HG03159 (cell line): Measurements from ENCODE around the gene PPP1R1B.

Experiments used
- ATAC-seq: cut with Tn5 transposase; IDR thresholded peaks from one replicate; pipeline ENCODE4 v1.9.1; 2021; ENCODE audit warnings: mild to moderate bottlenecking, moderate library complexity; ENCODE audit not compliant: unreplicated experiment

Gene PPP1R1B

GRCh38 chr17:39614545-39615157 is 12.1 kb upstream of the PPP1R1B start:
- no peak for ATAC-seq

- ATAC-seq, result no peak
Measured at GRCh38 chr17:39615434-39615833, 11.3 kb upstream of the PPP1R1B start.

DNA sequence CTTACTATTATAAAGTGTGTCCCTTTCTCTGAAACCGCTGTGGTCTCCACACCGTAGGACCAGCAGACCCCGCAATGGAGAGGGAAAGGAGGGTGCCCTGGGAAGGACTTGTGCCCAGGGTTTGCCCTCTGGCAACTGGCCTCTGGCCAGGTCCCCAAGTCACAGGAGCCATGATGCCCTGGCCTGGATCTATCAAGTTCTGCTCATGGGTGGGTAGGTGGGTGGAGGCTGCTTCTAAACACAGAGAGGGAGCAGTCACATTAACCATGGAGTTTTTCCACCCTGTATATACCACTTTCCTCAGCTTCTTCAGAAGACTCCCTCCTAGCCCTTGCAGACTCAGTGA is 9.7 kb upstream of the PPP1R1B start:
- ATAC-seq, result no peak

DNA sequence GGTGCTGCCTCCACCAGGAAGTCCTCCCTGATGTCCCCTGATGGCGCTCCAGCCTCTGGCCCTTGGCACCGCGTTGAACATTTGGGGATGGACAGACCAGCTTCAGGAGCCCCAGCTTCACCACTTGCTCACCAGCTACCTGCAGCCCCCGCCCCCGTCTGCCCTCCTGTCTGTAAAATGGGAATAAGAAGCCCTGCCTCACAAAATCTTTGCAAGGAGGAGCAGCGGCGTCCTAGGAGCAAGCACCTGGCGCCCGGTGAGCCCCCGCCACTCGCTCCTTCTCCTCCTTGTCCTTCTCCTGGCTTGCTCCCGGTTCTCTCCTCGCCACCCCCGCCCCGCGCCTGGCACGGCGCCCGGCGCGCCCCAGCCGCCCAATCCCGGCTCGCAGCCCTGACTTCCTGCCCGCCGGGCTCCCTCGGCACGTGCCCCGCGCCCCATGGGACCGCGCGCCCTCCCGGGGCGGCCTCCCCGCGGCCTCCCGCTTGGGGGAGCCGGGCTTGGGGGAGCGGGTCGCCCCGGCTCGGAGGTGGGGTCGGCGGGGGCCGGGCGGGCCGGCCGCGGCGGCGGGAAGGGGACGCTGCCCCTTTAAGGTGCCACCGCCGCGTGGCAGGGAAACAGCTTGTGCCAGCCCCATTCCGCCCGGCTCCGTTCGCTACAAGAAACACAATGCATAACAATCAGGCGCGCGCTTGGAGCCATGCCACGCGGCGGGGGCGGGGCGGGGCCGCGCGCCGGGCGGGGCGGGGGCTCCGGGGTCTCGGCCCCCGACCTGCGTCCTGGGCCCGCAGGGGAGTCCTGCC is 9.1 kb upstream of the PPP1R1B start:
- no peak for ATAC-seq

- no peak for ATAC-seq
Measured at GRCh38 chr17:39618246-39618913, 8.4 kb upstream of the PPP1R1B start.

- no peak for ATAC-seq
Measured at GRCh38 chr17:39618956-39619785, 7.6 kb upstream of the PPP1R1B start.

- ATAC-seq, result no peak
Measured at GRCh38 chr17:39619786-39620101, 7.0 kb upstream of the PPP1R1B start.

DNA sequence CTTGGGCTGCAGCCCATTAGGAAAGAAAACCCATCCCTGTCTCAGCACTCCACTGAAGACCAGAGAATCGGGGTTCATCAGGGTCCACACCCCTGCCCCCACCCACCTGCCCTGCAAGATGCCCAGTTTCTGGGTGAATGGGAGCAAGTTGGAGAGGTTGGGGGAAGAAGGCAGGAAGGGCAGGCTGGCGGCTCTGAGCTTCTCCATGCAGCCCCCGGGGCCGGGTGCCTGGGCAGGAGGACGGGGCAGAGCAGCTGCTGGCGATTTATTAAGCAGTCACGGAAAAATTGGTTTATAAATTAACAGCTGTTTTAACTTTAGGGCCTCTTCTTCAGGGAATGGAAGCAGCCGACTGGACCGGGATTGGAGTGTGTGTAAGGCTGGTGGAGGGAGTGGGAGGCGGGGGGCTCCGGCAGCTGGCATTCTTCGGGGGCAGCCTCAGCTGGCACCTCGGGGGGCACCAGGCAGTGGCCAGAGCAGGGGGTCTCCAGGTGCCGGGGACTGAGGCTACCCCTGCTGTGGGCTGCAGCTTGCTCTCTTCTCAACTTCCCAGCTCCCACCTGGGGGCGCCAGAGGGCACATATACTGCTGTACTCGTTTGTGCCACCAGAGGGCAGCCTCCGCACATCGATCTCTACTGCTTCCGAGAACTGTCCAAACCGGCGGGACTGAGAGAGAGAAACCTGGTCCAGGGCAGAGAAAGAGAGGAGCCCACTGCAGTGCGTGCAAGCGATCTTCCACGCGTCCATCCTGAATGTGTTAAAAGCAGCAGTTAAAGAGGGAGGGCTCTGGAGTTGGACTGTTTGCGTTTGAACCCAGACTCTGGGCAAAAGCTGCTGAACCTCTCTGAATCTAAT is 5.0 kb upstream of the PPP1R1B start:
- no peak for ATAC-seq

DNA sequence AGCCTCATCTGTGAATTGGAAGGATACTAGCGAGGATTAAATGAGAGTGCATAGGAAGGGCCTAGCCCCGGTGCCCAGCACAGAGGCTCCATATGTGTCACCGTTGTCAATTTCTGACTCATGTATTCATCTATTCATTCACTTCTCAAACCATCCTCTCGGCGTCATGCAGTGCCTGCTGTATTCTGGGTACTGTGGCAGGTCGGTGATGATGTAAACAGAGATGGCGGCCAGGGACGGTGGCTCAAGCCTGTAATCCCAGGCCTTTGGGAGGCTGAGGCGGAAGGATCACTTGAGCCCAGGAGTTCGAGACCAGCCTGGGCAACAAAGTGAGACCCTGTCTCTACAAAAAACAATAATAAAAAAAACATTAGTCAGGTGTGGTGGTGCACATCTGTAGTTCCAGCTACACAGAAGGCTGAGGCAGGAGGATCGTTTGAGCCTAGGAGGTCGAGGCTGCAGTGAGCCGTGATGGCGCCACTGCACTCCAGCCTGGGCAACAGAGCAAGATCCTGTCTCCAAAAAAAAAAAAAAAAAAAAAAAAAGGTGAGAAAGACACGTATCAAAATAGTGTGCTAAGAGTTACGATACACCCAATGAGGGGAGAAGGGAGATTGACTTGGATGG is 4.3 kb upstream of the PPP1R1B start:
- ATAC-seq, result no peak

- no peak for ATAC-seq
Measured at GRCh38 chr17:39623356-39623950, 3.3 kb upstream of the PPP1R1B start.

DNA sequence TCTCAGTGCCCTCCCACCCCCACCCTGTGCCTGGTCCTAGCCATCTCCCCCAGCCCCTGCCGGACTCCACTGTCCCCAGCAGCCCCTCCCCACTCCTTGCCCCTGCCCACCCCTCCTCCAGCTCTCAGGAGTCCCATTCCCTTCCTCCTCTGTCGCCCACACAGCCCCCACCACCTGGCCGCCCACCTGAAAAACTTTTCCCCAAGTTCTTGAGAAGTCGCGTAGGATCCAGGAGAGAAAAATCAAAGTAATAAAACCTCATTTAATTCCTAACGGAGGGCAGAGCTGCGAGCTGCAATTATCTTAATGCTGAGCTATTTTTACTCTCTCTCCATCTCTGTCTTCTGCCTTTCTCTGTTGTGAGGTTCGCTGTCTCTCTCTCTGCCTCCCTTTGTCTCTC is 2.4 kb upstream of the PPP1R1B start:
- no peak for ATAC-seq

DNA sequence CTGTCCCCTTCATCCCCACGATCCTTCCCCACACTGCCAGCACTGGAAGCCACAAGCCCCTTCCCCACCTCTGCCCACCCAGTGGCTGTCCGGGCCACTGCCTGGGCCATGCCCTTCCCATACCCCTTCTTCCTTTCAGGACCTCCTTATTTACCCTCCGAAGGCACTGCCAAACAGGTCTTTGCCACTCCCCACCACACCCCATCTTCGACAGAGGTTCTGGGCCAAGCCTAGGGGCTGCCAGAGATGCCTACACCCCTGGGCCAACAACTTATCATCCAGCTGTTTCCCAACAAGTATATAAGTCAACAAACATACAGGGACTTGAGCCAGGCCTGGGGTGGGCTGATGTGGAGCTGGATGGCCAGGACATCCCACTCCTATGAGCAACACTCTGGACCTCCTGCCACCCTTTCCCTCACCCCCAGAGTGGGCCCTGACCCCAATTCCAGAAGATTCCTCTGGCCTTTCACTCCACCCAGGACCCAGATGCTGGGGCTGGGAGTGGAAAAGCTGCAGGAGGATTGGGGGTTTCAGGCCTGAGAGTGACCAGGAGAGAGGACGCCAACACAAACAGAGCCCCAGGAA is 1.5 kb upstream of the PPP1R1B start:
- no peak for ATAC-seq

DNA sequence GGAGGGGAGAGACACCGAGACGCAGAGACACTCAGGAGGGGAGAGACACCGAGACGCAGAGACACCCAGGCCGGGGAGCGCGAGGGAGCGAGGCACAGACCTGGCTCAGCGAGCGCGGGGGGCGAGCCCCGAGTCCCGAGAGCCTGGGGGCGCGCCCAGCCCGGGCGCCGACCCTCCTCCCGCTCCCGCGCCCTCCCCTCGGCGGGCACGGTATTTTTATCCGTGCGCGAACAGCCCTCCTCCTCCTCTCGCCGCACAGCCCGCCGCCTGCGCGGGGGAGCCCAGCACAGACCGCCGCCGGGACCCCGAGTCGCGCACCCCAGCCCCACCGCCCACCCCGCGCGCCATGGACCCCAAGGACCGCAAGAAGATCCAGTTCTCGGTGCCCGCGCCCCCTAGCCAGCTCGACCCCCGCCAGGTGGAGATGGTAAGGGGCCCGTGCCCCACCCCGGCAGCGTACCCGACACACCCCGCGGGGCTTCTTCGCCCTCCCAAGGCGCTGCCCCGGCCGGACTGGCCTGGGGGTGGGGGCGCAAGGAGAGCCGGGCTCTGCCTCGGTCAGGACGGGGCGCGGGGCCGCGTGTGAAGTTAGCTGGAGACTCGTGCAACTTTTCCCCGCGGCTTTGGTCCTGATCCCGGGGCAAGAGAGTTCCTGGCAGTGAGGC is 427 bp downstream of the PPP1R1B start:
- ATAC-seq, result no peak

- ATAC-seq, result no peak
Measured at GRCh38 chr17:39627712-39628516, 1.2 kb downstream of the PPP1R1B start.

- no peak for ATAC-seq
Measured at GRCh38 chr17:39628655-39629493, 2.1 kb downstream of the PPP1R1B start.

- no peak for ATAC-seq
Measured at GRCh38 chr17:39629494-39629880, 2.7 kb downstream of the PPP1R1B start.

DNA sequence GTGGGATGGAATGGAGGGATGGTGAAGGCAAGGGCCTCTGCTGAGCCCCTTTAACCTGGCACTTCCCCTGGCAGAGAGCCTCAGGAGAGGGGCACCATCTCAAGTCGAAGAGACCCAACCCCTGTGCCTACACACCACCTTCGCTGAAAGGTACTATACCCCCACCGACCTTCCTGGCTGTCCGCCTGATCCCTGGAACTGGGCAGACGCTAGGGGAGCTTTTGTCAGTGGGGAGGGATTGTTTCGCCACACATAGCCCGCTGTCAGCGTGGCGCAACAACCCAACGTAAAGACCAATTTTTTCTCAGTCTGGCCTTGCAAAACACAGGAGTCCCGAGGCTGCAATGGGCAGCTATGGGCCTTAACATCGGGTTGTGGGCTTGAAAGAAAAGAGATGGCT is 3.1 kb downstream of the PPP1R1B start:
- ATAC-seq, result no peak
